GM12864 (cell line): ENCODE measurements around the gene HRH2.
A peak's percentile ranks its signal among the peaks of the same experiment; 100 is the strongest.

ENCODE experiments used
- DNase-seq: peaks from one replicate; pipeline ENCODE4 v3.0.0-alpha.2; 2011; ENCODE audit warnings: low read depth
- H3K4me3 ChIP-seq: 2 replicates; pipeline ENCODE4 v1.5.1; 2011; ENCODE audit warnings: mild to moderate bottlenecking, low read depth, low read length, control low read depth
- TF ChIP-seq, protein P1 (sequence below): IDR thresholded peaks from 2 replicates; pipeline ENCODE4 v1.5.1; 2011; ENCODE audit warnings: low read depth, mild to moderate bottlenecking, moderate library complexity, low read length, control low read depth, inconsistent platforms; ENCODE audit errors: missing control alignments

The HRH2 gene

DNA sequence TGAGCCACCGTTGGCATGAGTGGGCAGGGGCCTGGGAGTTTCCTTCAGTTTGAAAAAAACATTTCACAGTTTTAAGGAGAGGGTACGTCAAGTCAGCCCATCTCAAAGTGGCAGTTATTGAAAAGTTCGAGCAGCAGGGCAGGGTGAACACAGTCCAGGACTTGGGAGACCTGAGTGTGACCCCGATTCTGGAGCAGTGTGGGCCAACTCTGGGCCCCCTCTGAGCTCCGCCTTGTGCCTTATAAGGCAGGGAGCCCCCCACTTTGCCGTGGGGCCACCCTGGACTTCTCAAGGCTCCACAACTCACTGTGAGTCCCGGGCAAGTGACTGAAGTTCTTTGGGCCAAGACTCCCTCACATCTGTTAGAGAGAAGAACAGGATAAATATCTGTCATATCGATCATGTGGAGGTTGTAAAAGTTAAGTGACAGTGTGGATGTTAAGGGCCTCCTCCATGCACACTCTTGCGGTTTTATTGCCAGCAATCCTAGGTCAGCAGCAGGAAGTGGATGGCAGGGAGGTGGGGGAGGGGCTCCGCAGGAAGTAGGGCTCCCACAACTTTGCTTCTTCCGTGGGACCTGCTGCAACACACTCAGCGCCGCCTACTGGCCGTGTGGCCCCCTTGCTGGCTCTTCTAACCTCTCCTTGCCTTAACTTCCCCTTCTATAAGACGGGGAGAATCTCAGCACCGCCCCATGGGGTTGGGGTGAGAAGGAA lies 38.4 kb downstream of the HRH2 start:
- DNase-seq, result peak; percentile 8
- TF ChIP-seq, protein P1, sequence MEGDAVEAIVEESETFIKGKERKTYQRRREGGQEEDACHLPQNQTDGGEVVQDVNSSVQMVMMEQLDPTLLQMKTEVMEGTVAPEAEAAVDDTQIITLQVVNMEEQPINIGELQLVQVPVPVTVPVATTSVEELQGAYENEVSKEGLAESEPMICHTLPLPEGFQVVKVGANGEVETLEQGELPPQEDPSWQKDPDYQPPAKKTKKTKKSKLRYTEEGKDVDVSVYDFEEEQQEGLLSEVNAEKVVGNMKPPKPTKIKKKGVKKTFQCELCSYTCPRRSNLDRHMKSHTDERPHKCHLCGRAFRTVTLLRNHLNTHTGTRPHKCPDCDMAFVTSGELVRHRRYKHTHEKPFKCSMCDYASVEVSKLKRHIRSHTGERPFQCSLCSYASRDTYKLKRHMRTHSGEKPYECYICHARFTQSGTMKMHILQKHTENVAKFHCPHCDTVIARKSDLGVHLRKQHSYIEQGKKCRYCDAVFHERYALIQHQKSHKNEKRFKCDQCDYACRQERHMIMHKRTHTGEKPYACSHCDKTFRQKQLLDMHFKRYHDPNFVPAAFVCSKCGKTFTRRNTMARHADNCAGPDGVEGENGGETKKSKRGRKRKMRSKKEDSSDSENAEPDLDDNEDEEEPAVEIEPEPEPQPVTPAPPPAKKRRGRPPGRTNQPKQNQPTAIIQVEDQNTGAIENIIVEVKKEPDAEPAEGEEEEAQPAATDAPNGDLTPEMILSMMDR, result peak; percentile 85
- no peak overlapping the region for H3K4me3 ChIP-seq

DNA sequence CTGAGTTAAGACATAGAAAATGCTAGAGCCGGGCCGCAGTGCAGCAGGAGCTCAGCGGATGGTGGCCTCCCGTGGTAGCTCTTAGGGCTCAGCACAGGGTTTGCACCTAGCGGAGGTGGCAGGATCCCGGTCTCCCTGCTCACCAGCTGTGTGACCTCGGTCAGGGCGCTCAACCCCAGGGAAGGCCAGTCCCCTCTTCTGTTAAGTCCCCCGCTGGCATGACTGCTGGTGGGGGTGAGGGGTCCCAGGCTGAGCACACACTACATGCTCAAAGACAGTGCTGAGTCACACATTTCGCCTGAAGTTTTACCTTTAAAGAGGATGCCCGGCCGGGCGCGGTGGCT lies 39.0 kb downstream of the HRH2 start:
- DNase-seq, result no peak
- no peak overlapping the region for H3K4me3 ChIP-seq
- TF ChIP-seq, protein P1, result no peak

DNA sequence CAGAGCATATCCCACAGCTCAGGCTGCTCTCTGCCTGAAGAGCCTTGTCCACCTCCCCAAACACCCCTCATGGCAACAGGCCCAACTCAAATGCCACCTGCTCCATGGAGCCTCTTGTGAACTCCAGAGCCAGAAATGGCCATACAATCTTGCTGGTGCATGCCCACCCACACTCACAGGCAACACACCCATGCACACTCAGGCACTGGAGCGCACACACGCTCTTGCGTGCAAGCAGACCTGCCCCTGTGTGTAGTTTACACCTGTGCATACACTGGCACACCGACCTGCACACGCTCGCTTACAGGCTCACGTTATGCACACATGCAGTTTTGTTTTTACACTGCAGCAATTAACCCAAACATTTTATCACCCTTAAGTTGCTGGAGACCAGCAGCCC lies 40.0 kb downstream of the HRH2 start:
- TF ChIP-seq, protein P1, result no peak
- H3K4me3 ChIP-seq, result no peak overlapping the region
- no peak for DNase-seq

DNA sequence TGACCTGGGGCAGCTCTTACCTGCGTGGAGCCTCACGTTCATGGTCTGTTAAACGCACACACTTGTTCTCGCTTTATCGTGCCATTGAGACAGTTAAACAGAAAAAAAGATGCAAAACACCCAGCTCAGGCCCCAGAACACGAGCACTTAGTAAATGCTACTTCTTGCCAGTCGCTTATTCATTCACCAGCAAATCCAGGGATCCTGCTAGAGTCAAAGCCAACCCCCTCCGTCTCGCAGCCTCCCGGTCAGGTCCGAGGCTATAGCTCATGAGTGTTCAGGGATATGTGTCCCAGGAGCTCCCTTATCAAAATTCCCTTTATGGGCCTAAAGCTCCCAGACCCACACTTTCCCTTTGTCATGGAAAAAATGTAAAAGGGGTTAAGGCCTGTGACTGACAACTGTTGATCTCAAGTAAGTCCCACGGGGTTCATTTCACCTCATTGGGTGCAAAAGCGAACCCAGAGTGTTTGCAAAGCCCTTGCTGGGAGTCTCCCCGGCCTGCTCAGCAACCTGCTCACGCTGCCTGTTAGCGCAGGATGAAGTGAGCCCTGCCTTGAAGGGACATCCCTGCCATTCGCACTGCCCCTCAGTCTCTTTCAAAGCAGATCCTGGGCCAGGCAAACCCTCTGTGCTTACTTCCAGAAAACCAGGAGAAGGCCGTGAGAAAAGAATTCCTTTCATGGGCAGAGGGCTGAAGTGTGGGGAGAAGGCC lies 40.7 kb downstream of the HRH2 start:
- H3K4me3 ChIP-seq, result no peak overlapping the region
- no peak for DNase-seq
- TF ChIP-seq, protein P1, result no peak

DNA sequence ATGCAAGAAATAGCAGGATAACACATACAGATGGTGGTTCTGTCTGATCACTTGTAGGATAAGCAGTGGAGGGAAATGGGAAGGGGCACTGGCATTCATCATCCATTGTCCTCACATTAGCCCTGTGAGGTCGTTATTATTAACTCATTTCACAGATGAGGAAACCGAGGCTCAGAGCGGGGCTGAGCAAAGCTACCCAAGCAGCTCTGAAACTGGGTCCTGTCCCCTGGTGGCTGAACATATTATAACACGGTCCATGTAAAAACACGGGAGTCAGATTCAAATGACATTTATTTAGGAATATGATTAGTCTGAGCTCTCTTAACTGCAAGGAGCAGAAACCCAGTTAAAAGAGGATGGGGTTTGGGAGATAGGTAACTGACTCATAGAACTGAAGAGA lies 43.1 kb downstream of the HRH2 start:
- no peak overlapping the region for H3K4me3 ChIP-seq
- TF ChIP-seq, protein P1, result peak; percentile 59
- no peak for DNase-seq

DNA sequence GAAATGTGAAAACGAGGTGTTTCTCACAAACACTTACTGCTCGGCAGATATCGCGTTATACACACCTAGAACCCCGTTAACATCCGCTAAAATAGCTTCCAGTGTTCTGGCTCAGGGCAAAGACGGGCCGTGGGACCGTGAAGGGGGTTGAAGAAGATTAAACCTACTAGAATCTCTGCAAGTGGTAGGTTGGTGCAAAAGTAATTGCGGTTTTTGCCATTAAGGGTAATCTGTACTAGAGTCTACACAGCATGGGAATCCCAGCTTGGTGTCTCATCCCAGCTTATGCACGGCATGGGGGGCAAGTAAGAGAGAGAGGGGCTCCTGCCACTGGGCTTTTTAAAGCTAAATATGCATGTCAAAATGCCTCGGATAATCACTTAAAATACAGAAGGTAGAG lies 43.9 kb downstream of the HRH2 start:
- TF ChIP-seq, protein P1, result no peak

DNA sequence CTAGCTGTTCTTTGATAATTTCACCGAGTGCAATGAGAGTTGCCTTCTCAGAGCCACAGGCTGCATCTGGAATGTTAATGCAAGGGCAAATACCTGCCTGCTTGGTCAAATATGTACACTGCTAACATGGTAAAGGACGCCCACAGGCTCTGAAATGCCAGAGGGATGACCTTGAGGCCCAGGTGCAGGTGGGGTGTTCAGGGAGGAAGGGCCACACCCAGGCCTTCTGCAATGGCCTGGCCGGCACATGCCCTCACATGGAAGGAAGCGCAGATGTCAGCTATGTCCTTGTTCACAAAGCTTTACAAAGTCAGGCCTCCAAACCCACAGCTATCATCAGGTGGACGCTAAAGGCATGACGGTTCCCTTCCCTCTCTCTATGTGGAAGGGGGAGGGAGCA lies 48.6 kb downstream of the HRH2 start:
- TF ChIP-seq, protein P1, result no peak
- no peak for DNase-seq

More for the DNA sequence above, 43.9 kb downstream of the HRH2 start:
- DNase-seq, result no peak
- H3K4me3 ChIP-seq, result no peak overlapping the region

More for the DNA sequence above, 48.6 kb downstream of the HRH2 start:
- no peak overlapping the region for H3K4me3 ChIP-seq
